Spinal cord (tissue), 10 donors: ENCODE results near the gene AGO4. TPM values are rescaled to one million over a fixed set of nuclear protein-coding genes. Genes with fewer than 3 reads are reported as not detected.
"Not testable (repeated sequence)": the region's sequence is repeated elsewhere in the genome, so short reads cannot be mapped to it uniquely, and the experiment has no call there.

Source experiments
- DNase-seq, 6 donors: peaks; one replicate each; pipeline versions ENCODE4 v3.0.0 to v3.0.0-alpha.2; 2013 to 2015; ENCODE audit warnings: low spot score in 6 of 6, low read depth in 4 of 6
- H3K27ac ChIP-seq: one replicate; pipeline ENCODE4 v1.5.1; 2013; ENCODE audit warnings: low read depth, low read length, control low read depth
- H3K27me3 ChIP-seq: one replicate; pipeline ENCODE4 v1.6.1; 2013; ENCODE audit warnings: low read length; ENCODE audit not compliant: control insufficient read depth, insufficient read depth
- H3K36me3 ChIP-seq: one replicate; pipeline ENCODE4 v1.6.1; 2013; ENCODE audit warnings: low read length; ENCODE audit not compliant: control insufficient read depth, insufficient read depth
- H3K4me1 ChIP-seq: one replicate; pipeline ENCODE4 v1.6.1; 2013; ENCODE audit warnings: low read length; ENCODE audit not compliant: control insufficient read depth, insufficient read depth
- H3K4me3 ChIP-seq: one replicate; pipeline ENCODE4 v1.5.1; 2013; ENCODE audit warnings: low read depth, low read length, control low read depth
- H3K9me3 ChIP-seq: one replicate; pipeline ENCODE4 v1.6.1; 2013; ENCODE audit warnings: low read length; ENCODE audit not compliant: control insufficient read depth, insufficient read depth
- WGBS: methylation state at CpG from one replicate; pipeline ENCODE4 v1.1.5; 2013; ENCODE audit warnings: missing lambda C conversion rate; ENCODE audit not compliant: insufficient coverage; 5-methylcytosine and 5-hydroxymethylcytosine counted together
- polyA plus RNA-seq, 2 donors: library from polyadenylated mRNA; unstranded; fragments of 120-200 nt; gene quantifications; one replicate each; pipeline ENCODE4 v1.2.1, GENCODE V29; 2013; ENCODE audit not compliant: insufficient read length in 2 of 2
- total RNA-seq, 2 donors: library from RNA; depleted of rRNA in 1 of 2; stranded (reverse); fragments of 120-200 nt in 1 of 2; fragments of >200 nt in 1 of 2; gene quantifications; one replicate each; pipeline versions ENCODE4 v1.2.3 to v1.2.4, GENCODE V29; 2013 to 2014
- donor health status: healthy.

AGO4 gene
- total and polyA plus RNA-seq, 4 donors = 18.7 to 27.0 (median 23.9) TPM

GRCh38 chr1:35809114-35810095 lies 1.6 kb downstream of the AGO4 start:
- no peaks in the 10 kb centered on the region for H3K36me3 ChIP-seq
- H3K27me3 ChIP-seq = no peaks in the 10 kb centered on the region
- DNase-seq = no peak
- no CpG with 5 or more reads among the region's 7 CpGs for WGBS
- peaks cover 13% of the 10 kb centered on the region for H3K4me1 ChIP-seq
- H3K27ac ChIP-seq = peak overlapping the region; percentile 61
- H3K9me3 ChIP-seq = no peaks in the 10 kb centered on the region
- H3K4me3 ChIP-seq = peak overlapping the region; percentile 57

GRCh38 chr1:35810096-35810881 lies 2.5 kb downstream of the AGO4 start:
- Histone ChIP-seq H3K36me3 (no peaks in the 10 kb centered on the region), H3K27me3 (no peaks in the 10 kb centered on the region), H3K9me3 (no peaks in the 10 kb centered on the region), H3K27ac (no peak overlapping the region), H3K4me1 (peaks cover 13% of the 10 kb centered on the region), H3K4me3 (no peak overlapping the region)
- no peak for DNase-seq
- no CpG with 5 or more reads among the region's 2 CpGs for WGBS

GRCh38 chr1:35812754-35813153 lies 4.9 kb downstream of the AGO4 start:
- not testable (repeated sequence) for H3K36me3 ChIP-seq, DNase-seq, H3K27ac ChIP-seq, H3K4me1 ChIP-seq, H3K4me3 ChIP-seq, H3K9me3 ChIP-seq, H3K27me3 ChIP-seq
- WGBS = 91% methylated on average over 4 of the region's 5 CpGs

GRCh38 chr1:35825255-35825654 lies 17.4 kb downstream of the AGO4 start:
- no peak for DNase-seq
- no peaks in the 10 kb centered on the region for H3K9me3 ChIP-seq
- H3K4me1 ChIP-seq = no peaks in the 10 kb centered on the region
- H3K27ac ChIP-seq = no peak overlapping the region
- WGBS = no CpG with 5 or more reads among the region's 1 CpG
- no peaks in the 10 kb centered on the region for H3K27me3 ChIP-seq
- no peak overlapping the region for H3K4me3 ChIP-seq
- H3K36me3 ChIP-seq = peaks cover 45% of the 10 kb centered on the region

GRCh38 chr1:35832276-35832905 lies 24.6 kb downstream of the AGO4 start:
- Histone ChIP-seq H3K4me3 (no peak overlapping the region), H3K9me3 (no peaks in the 10 kb centered on the region), H3K27me3 (no peaks in the 10 kb centered on the region), H3K4me1 (no peaks in the 10 kb centered on the region), H3K27ac (no peak overlapping the region), H3K36me3 (peaks cover 55% of the 10 kb centered on the region)
- DNase-seq = peak in 2 of 6 donors; percentile 11 to 19
- WGBS = no CpG with 5 or more reads among the region's 2 CpGs

GRCh38 chr1:35833395-35833794 lies 25.6 kb downstream of the AGO4 start:
- Histone ChIP-seq H3K9me3 (no peaks in the 10 kb centered on the region), H3K27me3 (no peaks in the 10 kb centered on the region), H3K4me1 (no peaks in the 10 kb centered on the region), H3K27ac (no peak overlapping the region), H3K36me3 (peaks cover 55% of the 10 kb centered on the region), H3K4me3 (no peak overlapping the region)
- 100% methylated on average over 1 of the region's 2 CpGs for WGBS
- DNase-seq = no peak

- 91% methylated on average over 1 of the region's 2 CpGs for WGBS
- Histone ChIP-seq H3K36me3 (peaks cover 51% of the 10 kb centered on the region), H3K4me3 (no peak overlapping the region), H3K27me3 (no peaks in the 10 kb centered on the region), H3K27ac (no peak overlapping the region), H3K4me1 (no peaks in the 10 kb centered on the region), H3K9me3 (no peaks in the 10 kb centered on the region)
- DNase-seq = peak in 1 of 6 donors; percentile 16
Measured at GRCh38 chr1:35834218-35834617, 26.4 kb downstream of the AGO4 start.

- Histone ChIP-seq H3K4me3 (no peak overlapping the region), H3K4me1 (no peaks in the 10 kb centered on the region), H3K9me3 (no peaks in the 10 kb centered on the region), H3K27ac (no peak overlapping the region), H3K36me3 (peaks cover 50% of the 10 kb centered on the region), H3K27me3 (no peaks in the 10 kb centered on the region)
- no peak for DNase-seq
- 59% methylated on average over 2 of the region's 2 CpGs for WGBS
Measured at GRCh38 chr1:35835398-35835797, 27.6 kb downstream of the AGO4 start.

- Histone ChIP-seq H3K36me3 (peaks cover 52% of the 10 kb centered on the region), H3K4me3 (no peak overlapping the region), H3K4me1 (no peaks in the 10 kb centered on the region), H3K27ac (no peak overlapping the region), H3K27me3 (no peaks in the 10 kb centered on the region), H3K9me3 (no peaks in the 10 kb centered on the region)
- no CpG with 5 or more reads among the region's 1 CpG for WGBS
- no peak for DNase-seq
Measured at GRCh38 chr1:35836734-35837133, 28.9 kb downstream of the AGO4 start.
